Jurkat, Clone E6-1 (cell line): Measurements from ENCODE around the gene ATP6V0C.

ENCODE experiments used
- DNase-seq: peaks from one replicate; pipeline ENCODE4 v3.0.0-alpha.2; 2011; ENCODE audit warnings: low read depth, low spot score
- H3K4me3 ChIP-seq: 2 replicates; pipeline ENCODE4 v1.5.1; 2011; ENCODE audit warnings: mild to moderate bottlenecking, low read length, control low read depth, moderate library complexity

ATP6V0C gene

GRCh38 chr16:2501946-2502895 lies 11.5 kb upstream of the ATP6V0C start:
- no peak overlapping the region for H3K4me3 ChIP-seq
- DNase-seq: no peak

- no peak overlapping the region for H3K4me3 ChIP-seq
- no peak for DNase-seq
Observed at GRCh38 chr16:2505695-2506094, 8.1 kb upstream of the ATP6V0C start.

- DNase-seq: no peak
- H3K4me3 ChIP-seq: no peak overlapping the region
Observed at GRCh38 chr16:2507052-2507659, 6.6 kb upstream of the ATP6V0C start.

GRCh38 chr16:2507665-2508064 lies 6.1 kb upstream of the ATP6V0C start:
- DNase-seq: no peak

GRCh38 chr16:2508722-2509400 lies 4.9 kb upstream of the ATP6V0C start:
- H3K4me3 ChIP-seq: no peak overlapping the region
- no peak for DNase-seq

More at GRCh38 chr16:2507665-2508064, 6.1 kb upstream of the ATP6V0C start:
- no peak overlapping the region for H3K4me3 ChIP-seq

- no peak for DNase-seq
- H3K4me3 ChIP-seq: no peak overlapping the region
Observed at GRCh38 chr16:2511128-2511800, 2.5 kb upstream of the ATP6V0C start.

GRCh38 chr16:2511996-2512734 lies 1.6 kb upstream of the ATP6V0C start:
- no peak overlapping the region for H3K4me3 ChIP-seq
- DNase-seq: no peak

- peak overlapping the region; percentile 70 for H3K4me3 ChIP-seq
- no peak for DNase-seq
Observed at GRCh38 chr16:2512735-2513404, 882 bp upstream of the ATP6V0C start.

- DNase-seq: no peak
Observed at GRCh38 chr16:2514333-2515179, 804 bp downstream of the ATP6V0C start.

GRCh38 chr16:2515180-2515851 lies 1.6 kb downstream of the ATP6V0C start:
- DNase-seq: no peak
- peak overlapping the region; percentile 70 for H3K4me3 ChIP-seq

More at GRCh38 chr16:2514333-2515179, 804 bp downstream of the ATP6V0C start:
- peak overlapping the region; percentile 70 for H3K4me3 ChIP-seq

GRCh38 chr16:2516391-2517240 lies 2.9 kb downstream of the ATP6V0C start:
- no peak for DNase-seq
- no peak overlapping the region for H3K4me3 ChIP-seq

GRCh38 chr16:2517954-2518605 lies 4.3 kb downstream of the ATP6V0C start:
- no peak for DNase-seq
- no peak overlapping the region for H3K4me3 ChIP-seq

- no peak overlapping the region for H3K4me3 ChIP-seq
- no peak for DNase-seq
Observed at GRCh38 chr16:2518823-2519710, 5.3 kb downstream of the ATP6V0C start.

GRCh38 chr16:2519711-2520080 lies 5.9 kb downstream of the ATP6V0C start:
- H3K4me3 ChIP-seq: peak overlapping the region; percentile 31
- no peak for DNase-seq
